ENCODE results near the gene OR52M1.

Gene OR52M1

DNA sequence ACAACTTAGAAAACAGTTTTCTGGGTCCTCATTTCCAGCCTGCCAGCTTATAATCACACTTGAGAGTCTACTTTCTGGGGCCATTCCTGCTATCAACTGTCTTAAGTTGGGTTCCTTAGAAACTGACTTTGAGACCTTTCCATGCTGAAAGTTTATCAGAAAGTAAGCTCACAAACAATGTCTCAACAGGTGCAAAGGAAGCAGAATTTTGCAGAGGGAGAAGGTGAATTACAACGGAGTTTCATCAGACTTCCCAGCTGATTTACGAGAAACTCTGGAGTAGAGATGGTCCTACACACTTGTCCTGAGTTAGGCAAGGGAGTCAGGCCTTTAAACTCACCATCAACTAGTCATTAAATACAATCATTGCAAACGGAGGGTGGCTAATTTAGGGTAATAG lies 31.9 kb downstream of the OR52M1 start:
- no peak for DNase-seq

DNA sequence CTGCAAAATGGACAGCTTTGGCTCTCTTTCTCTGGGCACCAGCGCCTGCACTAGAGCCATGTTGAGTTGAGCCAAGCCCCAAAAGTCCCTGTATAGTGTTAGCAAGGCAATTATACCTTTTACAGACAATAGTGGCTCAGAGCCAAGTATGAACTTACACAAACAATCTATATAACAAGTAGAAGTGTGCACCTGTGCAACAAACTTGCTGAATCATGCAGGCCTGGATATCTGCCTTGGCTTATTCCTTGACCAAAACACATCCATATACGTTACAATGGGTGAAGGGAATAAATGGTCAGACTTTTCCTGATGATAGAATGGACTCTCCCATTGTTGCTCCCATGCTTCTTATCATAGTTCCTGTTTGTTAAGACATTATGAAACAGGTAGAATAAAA lies 32.8 kb downstream of the OR52M1 start:
- DNase-seq, result no peak

DNA sequence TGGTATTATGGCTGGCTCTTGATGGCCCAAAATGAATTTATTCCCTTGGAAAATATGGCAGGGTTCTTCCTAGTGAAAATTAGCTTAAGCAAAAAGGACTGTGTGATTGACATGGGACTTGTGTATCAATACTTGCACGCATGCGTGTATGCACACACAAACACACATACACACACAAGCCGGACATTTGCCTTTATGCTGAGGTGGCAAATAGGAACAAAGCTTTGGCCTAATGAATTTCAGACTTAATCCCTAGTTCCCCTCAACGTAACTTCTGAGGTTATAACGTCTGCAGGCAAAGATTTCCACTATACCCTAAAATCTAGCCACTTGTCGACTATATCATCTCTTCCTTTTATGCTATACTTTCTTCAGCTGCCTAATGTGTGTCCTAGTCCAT lies 33.6 kb downstream of the OR52M1 start:
- DNase-seq, result no peak

DNA sequence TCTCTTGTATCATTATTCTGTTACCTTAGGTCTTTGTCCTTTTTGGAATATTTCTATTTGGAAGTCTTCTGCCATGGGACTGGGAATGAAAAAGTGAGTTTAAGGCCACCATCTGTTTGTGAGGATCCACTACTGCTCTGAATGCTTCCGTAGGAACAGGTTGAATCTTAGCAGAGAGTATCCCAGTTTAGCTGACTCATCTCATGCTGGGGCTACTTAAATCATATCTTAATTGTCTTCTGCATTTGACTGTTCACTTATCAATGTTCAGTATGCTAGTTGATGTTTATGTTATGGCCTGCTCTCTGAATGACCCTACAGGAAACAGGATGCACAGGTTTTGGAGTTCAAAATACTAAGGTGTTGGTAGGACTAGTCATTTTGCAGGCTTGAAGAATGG lies 35.1 kb downstream of the OR52M1 start:
- DNase-seq, result no peak

DNA sequence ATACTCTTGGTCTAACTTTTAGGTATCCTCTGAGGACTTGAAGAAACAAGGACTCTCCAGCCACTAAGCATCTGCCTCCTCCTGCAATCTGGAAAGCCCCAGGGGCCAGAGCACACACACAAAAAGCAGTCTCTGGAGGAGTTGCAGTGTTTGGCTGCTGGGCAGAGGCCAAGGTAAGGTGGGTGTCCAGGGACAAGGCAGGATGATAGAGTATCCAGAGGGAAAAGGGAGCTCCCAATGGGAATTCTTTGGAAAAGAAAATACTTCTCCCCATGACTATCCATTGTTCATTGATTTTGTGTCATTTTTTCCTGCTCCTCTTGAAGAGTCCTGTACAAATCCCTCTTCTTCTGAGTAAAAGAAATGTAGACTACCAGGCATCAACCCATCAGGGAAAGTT lies 36.5 kb downstream of the OR52M1 start, which contains the start of gene OR52I2:
TSS of gene OR52I2 (plus strand) at position 301 of the 400 bp plus-strand sequence.
- no peak for DNase-seq

DNA sequence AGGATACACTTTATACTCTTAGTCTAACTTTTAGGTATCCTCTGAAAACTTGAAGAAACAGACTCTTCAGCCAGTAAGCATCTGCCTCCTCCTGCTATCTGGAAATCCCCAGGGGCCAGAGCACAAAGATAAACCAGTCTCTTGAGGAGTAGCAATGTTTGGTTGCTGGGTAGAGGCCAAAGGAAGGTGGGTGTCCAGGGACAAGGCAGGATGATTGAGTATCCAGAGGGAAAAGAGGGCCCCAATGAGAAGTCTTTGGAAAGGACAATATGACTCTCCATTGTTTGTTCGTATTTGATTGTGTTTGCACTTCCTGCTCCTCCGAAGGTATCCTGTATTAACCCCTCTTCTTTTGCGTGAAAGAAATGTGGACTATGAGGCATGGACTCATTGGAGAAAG lies 44.0 kb downstream of the OR52M1 start:
- no peak for DNase-seq

DNA sequence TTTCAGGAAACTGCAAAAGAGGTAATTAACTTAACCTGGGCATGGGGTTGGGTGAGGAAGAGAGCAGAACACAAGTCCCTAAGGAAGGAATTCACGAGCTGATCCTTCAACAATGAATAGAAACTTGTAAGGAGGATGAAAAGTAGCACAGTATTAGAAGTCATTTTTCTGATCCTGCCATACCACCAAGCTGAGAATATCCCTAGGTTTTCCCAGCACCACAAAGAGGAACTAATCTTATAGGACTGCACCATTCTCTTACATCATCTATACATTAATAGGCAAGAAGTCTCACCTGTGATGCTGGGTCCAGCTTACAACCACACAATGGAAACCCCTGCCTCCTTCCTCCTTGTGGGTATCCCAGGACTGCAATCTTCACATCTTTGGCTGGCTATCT lies 48.7 kb downstream of the OR52M1 start, which contains the start of gene OR52I1:
TSS of gene OR52I1 (plus strand) at position 301 of the 400 bp plus-strand sequence. CDS start at position 301, 0 bp downstream.
- DNase-seq, result no peak

Data from effector CD4-positive, alpha-beta T cell (primary cell).